Measurements from ENCODE around the gene GPX5. TPM values are rescaled to one million over a fixed set of nuclear protein-coding genes. Genes with fewer than 3 reads are reported as not detected.
A peak's percentile ranks its signal among the peaks of the same experiment; 100 is the strongest.
"Not testable (repeated sequence)": the region's sequence is repeated elsewhere in the genome, so short reads cannot be mapped to it uniquely, and the experiment has no call there.

Gene GPX5
- total RNA-seq, 1 donor from 2014 or later, result not detected

DNA sequence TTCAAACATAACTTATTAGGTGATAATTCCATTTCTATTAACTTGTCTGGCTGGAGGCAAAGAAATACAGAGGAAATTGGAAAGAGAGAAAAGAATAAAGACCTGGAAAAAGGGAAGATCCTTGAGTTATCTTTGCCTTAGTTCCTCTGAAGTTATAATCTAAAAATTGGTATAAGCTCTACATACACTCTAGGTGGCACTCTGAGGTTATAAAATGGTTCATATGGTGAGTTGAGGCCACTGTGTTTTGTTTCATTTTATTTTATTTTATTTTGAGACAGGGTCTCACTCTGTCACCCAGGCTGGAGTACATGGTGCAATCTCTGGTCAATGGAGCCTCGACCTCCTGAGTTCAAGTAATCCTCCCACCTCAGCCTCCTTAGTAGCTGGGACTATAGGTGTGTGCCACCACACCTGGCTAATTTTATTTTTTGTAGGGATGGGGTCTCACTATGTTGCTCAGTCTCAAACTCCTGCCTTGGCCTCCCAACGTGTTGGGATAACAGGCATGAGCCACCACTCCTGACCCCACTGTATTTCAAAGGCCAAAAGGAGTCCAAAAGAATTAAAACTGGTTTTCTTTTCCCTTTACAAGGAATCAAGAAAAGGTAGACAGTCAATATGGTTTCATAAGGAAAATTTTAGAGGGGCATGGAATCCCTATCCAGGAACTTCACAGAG is 29.4 kb upstream of the GPX5 start:
- no peak overlapping the region for H3K4me3 Mint-ChIP-seq (ENCODE audit: low read depth)
- H3K27me3 Mint-ChIP-seq, result no peaks in the 10 kb centered on the region
- DNase-seq (ENCODE audit: low spot score, unreplicated experiment), result no peak
- H3K9me3 Mint-ChIP-seq (ENCODE audit: low read depth), result no peaks in the 10 kb centered on the region
- TF ChIP-seq, protein P1, sequence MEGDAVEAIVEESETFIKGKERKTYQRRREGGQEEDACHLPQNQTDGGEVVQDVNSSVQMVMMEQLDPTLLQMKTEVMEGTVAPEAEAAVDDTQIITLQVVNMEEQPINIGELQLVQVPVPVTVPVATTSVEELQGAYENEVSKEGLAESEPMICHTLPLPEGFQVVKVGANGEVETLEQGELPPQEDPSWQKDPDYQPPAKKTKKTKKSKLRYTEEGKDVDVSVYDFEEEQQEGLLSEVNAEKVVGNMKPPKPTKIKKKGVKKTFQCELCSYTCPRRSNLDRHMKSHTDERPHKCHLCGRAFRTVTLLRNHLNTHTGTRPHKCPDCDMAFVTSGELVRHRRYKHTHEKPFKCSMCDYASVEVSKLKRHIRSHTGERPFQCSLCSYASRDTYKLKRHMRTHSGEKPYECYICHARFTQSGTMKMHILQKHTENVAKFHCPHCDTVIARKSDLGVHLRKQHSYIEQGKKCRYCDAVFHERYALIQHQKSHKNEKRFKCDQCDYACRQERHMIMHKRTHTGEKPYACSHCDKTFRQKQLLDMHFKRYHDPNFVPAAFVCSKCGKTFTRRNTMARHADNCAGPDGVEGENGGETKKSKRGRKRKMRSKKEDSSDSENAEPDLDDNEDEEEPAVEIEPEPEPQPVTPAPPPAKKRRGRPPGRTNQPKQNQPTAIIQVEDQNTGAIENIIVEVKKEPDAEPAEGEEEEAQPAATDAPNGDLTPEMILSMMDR (IDR thresholded peaks at IDR 0.05; ENCODE audit: unreplicated experiment), result peak; percentile 39
- H3K36me3 Mint-ChIP-seq (ENCODE audit: insufficient read depth), result no peaks in the 10 kb centered on the region
- H3K4me1 Mint-ChIP-seq (ENCODE audit: low read depth), result peaks cover 5% of the 10 kb centered on the region
- H3K27ac Mint-ChIP-seq, result no peak overlapping the region

DNA sequence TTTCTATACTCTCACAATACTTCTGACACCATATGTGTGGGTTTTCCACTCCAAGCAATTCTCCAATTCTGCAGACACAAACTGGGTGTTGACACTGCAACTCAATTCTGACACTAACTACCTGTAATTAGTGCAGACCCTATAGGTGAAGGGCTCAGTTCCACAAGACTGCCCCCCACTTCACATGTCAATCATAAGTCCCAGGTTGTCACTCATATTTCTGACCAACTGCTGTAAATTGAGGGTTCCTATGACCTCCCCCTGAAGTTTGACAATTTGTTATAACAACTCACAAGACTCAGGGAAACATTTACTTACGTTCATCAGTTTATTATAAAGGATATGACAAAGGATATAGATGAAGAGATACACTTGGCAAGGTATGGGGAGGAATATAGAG is 28.4 kb upstream of the GPX5 start:
- H3K4me1 Mint-ChIP-seq (ENCODE audit: low read depth), result peaks cover 1% of the 10 kb centered on the region
- no peaks in the 10 kb centered on the region for H3K9me3 Mint-ChIP-seq (ENCODE audit: low read depth)
- H3K27me3 Mint-ChIP-seq, result no peaks in the 10 kb centered on the region
- no peak overlapping the region for H3K4me3 Mint-ChIP-seq (ENCODE audit: low read depth)
- no peak overlapping the region for H3K27ac Mint-ChIP-seq
- no peaks in the 10 kb centered on the region for H3K36me3 Mint-ChIP-seq (ENCODE audit: insufficient read depth)
- TF ChIP-seq, protein P1 (IDR thresholded peaks at IDR 0.05; ENCODE audit: unreplicated experiment), result no peak
- no peak for DNase-seq (ENCODE audit: low spot score, unreplicated experiment)

- H3K36me3 Mint-ChIP-seq (ENCODE audit: insufficient read depth), result no peaks in the 10 kb centered on the region
- DNase-seq (ENCODE audit: low spot score, unreplicated experiment), result no peak
Measured at GRCh38 chr6:28497893-28498292, 27.8 kb upstream of the GPX5 start.

GRCh38 chr6:28501259-28501658 is 24.4 kb upstream of the GPX5 start:
- Mint-ChIP-seq H3K4me3 (ENCODE audit: low read depth) (no peak overlapping the region), H3K27ac (no peak overlapping the region), H3K9me3 (ENCODE audit: low read depth) (no peaks in the 10 kb centered on the region), H3K4me1 (ENCODE audit: low read depth) (peaks cover 5% of the 10 kb centered on the region), H3K27me3 (no peaks in the 10 kb centered on the region), H3K36me3 (ENCODE audit: insufficient read depth) (no peaks in the 10 kb centered on the region)
- no peak for DNase-seq (ENCODE audit: low spot score, unreplicated experiment)
- TF ChIP-seq, protein P1 (IDR thresholded peaks at IDR 0.05; ENCODE audit: unreplicated experiment), result no peak

More at GRCh38 chr6:28497893-28498292, 27.8 kb upstream of the GPX5 start:
- no peak overlapping the region for H3K4me3 Mint-ChIP-seq (ENCODE audit: low read depth)
- TF ChIP-seq, protein P1 (IDR thresholded peaks at IDR 0.05; ENCODE audit: unreplicated experiment), result no peak
- H3K9me3 Mint-ChIP-seq (ENCODE audit: low read depth), result no peaks in the 10 kb centered on the region
- peaks cover 2% of the 10 kb centered on the region for H3K4me1 Mint-ChIP-seq (ENCODE audit: low read depth)
- H3K27ac Mint-ChIP-seq, result no peak overlapping the region
- H3K27me3 Mint-ChIP-seq, result no peaks in the 10 kb centered on the region

DNA sequence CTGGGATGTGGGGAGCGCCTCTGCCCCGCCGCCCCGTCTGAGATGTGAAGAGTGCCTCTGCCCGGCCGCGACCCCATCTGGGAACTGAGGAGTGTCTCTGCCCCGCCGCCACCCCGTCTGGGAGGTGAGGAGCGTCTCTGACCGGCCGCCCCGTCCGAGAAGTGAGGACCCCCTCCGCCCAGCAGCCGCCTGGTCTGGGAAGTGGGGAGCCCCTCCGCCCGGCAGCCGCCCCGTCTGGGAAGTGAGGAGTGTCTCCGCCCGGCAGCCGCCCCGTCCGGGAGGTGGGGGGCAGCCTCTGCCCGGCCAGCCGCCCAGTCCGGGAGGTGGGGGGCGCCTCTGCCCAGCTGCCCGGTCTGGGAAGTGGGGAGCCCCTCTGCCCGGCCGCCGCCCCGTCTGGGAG is 23.5 kb upstream of the GPX5 start:
- not testable (repeated sequence) for H3K27me3 Mint-ChIP-seq; H3K9me3 Mint-ChIP-seq (ENCODE audit: low read depth); H3K27ac Mint-ChIP-seq; H3K36me3 Mint-ChIP-seq (ENCODE audit: insufficient read depth); DNase-seq (ENCODE audit: low spot score, unreplicated experiment); H3K4me3 Mint-ChIP-seq (ENCODE audit: low read depth); H3K4me1 Mint-ChIP-seq (ENCODE audit: low read depth)

DNA sequence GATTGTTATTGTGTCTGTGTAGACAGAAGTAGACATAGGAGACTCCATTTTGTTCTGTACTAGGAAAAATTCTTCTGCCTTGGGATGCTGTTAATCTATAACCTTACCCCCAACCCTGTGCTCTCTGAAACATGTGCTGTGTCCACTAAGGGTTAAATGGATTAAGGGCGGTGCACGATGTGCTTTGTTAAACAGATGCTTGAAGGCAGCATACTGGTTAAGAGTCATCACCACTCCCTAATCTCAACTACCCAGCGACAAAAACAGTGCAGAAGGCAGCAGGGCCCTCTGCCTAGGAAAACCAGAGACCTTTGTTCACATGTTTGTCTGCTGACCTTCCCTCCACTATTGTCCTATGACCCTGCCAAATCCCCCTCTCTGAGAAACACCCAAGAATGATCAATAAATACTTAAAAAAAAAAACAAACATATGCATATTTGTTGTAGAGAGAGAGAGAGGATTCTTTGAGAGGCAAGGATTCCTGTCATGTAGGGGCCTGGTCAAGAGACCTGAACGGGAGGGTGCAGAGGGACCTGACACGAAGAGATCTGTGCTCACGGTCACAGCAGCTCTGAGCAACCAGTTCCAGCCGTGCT is 22.9 kb upstream of the GPX5 start:
- H3K27ac Mint-ChIP-seq, result peak overlapping the region; percentile 87
- not testable (repeated sequence) for H3K9me3 Mint-ChIP-seq (ENCODE audit: low read depth); DNase-seq (ENCODE audit: low spot score, unreplicated experiment); H3K4me3 Mint-ChIP-seq (ENCODE audit: low read depth); H3K4me1 Mint-ChIP-seq (ENCODE audit: low read depth); H3K27me3 Mint-ChIP-seq; H3K36me3 Mint-ChIP-seq (ENCODE audit: insufficient read depth)

Data from progenitor cell of endocrine pancreas (in vitro differentiated cells).